COLO668 (cell line): ENCODE data around the gene PLB1.

Experiments used
- DNase-seq: peaks from one replicate; lab custom pipeline; 2025; ENCODE audit not compliant: unreplicated experiment; lab: John Stamatoyannopoulos, UW

Gene PLB1

GRCh38 chr2:28558158-28558820 is 62.4 kb downstream of the PLB1 start:
- no peak for DNase-seq

DNA sequence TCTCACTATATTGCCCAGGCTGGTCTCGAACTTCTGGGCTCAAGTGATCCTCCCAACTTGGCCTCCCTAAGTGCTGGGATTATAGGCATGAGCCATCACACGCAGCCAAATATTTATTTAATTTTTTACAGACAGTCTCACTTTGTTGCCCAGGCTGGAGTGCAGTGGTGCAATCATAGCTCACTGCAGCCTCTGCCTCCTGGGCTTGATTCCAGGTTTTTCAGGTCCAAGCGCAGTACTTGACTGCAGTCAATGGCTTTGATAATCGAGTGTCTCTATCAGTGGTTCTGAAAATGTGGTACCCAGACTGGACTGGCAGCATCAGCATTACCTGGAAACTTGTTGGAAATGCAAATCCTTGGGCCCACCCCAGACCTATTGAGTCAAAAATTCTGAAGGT is 63.1 kb downstream of the PLB1 start:
- DNase-seq = no peak

DNA sequence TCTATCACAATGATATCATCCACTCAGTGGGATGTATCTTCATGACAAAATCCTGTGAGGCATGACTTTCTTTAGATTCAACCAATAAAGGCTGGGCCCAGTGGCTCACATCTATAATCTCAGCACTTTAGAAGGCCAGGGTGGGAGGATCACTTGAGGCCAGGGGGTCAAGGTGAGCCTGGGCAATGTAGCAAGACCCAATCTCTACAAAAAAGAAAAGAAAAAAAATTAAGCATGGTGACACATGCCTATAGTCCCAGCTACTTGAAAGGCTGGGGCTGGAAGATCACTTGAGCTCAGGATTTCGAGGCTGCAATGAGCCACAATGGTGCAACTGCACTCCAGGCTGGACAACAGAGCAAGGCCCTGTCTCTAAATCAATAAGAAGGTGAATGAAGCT is 68.0 kb downstream of the PLB1 start:
- no peak for DNase-seq

GRCh38 chr2:28564346-28564745 is 68.5 kb downstream of the PLB1 start:
- no peak for DNase-seq

DNA sequence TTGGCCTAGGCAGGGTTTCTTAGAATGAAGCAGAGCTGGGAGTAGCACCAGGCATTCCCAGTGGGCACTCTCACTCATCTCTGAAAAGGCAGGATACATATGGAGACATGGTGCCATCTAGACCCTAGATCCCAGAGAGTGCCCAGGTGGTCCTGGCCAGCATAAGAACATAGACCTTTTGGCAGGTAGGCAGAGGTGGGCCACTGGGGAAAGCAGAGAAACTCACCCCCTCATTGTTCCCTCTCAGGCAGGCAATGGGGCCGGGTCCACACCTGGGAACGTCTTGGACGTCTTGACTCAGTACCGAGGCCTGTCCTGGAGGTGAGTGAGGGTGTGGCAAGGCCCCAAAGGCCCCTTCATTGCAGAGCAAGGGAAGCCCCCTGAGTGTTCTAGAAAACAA is 69.2 kb downstream of the PLB1 start:
- no peak for DNase-seq

- DNase-seq = peak; percentile 60
Measured at GRCh38 chr2:28565720-28566295, 69.9 kb downstream of the PLB1 start.

DNA sequence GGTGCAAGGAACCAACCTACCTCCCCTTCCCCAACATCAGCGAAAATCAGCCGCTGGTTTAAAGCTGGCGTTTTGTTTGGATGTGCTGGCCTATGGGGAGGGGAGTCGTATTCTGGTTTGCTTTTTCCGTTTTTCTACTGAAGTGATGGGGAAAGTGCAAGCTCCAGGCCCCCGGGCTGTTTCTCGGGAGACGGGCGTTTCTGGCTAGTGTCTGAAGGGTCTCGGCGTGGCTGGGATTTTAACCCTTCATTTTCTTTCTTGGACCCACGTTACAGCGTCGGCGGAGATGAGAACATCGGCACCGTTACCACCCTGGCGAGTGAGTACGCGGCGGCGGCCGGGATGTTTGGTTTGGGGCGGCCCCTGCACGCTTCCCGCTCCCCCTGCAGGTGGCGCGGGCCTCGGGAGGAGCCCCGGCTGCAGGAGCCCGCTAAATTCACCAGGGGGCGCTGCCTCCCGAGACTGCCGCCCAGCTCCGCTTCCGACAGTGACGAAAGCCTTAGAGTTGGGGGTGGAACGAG is 70.7 kb downstream of the PLB1 start:
- DNase-seq = peak; percentile 91

DNA sequence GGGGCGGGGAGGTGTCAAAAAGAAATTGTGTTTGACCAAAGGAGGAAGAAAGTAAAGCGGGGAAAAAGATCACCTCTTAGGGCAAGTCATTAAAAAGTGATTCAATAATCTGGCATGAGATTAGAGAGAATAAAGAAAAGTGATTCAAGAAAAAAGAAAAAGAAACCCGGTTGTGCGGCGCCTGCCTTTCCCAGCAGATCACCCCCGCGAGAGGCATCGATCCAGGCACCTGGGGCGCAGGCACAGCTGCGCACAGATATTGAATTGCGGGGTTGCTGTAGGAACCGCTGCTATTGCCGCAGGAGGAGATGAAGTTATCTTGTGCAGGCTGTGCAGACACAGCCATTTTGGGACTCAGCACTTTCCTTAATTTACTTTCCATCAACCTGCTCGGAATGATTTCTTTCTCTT is 71.2 kb downstream of the PLB1 start:
- DNase-seq = peak; percentile 43

DNA sequence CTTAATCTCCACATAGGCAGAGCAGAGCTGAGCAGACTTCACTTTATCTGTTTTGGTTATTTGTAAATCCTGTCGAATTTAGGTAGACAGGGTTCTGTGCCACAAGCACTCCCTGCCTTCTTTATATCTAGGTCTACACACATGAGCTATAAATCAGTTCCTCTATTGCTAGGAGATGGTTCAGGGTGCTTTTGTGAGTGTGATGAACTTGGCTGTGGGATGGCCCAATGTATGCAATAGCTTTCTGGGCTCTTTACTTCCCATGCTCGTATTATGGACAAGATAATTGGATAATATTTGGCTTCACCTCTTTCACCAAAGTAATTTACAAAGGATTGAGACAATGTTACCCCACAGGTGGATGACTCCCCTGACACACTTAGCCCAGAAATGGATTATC is 72.2 kb downstream of the PLB1 start:
- no peak for DNase-seq

GRCh38 chr2:28568533-28568932 is 72.7 kb downstream of the PLB1 start:
- DNase-seq = no peak

DNA sequence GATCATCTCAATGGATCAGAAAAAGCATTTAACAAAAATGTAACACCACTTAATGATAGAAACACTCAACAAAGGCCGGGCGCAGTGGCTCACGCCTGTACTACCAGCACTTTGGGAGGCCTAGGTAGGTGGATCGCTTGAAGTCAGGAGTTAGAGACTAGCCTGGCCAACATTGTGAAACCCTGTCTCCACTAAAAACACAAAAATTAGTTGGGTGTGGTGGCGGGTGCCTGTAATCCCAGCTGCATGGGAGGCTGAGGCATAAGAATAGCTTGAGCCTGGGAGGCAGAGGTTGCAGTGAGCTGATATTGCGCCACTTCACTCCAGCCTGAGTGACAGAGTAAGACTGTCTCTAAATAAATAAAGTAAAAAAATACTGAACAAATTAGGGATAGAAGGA is 74.6 kb downstream of the PLB1 start:
- no peak for DNase-seq

DNA sequence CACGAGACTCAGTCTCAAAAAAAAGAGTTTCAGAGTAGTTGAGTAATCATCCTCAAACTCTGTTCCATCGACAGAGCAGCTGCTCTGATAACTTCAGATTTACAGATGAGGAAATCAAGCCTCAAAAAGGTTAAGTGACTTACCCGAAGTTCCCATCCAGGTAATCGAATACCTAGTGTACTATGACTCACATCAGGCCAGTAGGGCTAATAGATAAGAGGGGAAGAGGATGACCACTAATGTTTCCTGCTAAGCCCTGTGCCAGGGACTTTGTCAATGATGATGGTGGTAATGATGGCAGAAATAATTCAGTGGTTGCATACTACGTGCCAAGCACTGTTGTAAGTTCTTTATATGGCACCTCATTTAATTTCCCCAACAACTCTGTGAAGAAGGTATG is 80.9 kb downstream of the PLB1 start:
- DNase-seq = no peak

DNA sequence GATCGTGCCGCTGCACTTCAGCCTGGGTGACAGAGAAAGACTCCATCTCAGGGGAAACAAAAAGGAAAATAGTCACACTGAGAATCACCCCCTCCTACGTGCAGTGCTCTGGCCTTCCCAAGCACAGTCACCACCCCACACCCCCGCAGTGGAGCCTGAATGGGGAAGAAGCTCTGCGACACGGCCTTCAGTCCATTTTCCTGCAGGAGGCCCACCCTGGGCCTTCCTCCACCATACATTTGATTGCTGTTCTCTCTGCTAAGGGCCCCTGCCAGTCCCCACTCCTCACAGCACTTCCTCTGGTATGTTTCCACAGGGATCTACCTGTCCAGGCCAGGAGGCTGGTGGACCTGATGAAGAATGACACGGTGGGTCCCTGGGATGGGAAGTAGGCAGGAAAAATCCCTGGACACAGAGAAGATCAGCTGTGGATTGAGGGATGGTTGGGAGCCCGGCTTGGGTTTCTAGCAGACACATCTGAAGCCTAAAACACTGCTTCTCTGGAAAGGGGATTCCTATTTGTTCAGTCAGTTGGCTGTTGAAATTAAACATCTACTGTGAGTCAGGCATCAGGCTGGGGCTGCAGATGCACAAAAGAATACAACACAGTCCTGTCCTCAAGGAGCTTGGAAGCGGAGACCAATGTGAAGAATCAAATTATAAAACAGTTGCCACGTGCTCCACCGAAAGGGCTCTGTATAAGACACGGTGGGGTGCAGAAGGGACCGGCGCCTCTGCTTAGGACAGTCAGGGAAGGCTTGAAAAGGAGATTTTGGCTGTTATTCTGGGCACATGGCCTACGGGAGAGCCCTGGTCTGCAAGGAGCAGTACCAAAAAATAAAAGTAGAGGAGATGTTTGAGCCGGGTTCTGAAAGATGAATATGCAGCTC is 82.2 kb downstream of the PLB1 start:
- no peak for DNase-seq

DNA sequence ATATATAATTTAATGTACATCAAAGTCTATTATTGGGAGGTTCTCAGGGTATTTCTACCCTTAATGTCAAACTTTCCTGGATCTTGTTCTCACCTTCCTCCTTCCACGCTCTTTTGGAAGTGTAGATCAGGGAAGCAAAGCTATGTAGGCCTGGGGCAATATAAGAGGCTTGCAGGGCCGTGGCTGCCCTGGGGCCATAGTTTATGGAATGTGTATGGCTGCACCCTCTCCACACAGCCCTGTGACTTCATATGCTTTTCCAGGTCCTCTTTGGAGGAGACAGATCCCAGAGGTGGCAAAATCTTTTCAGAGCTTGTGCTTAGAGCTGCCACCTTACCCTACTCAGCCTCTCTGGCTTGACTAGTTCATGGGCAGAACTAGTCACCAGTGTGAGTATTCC is 82.9 kb downstream of the PLB1 start:
- DNase-seq = no peak

DNA sequence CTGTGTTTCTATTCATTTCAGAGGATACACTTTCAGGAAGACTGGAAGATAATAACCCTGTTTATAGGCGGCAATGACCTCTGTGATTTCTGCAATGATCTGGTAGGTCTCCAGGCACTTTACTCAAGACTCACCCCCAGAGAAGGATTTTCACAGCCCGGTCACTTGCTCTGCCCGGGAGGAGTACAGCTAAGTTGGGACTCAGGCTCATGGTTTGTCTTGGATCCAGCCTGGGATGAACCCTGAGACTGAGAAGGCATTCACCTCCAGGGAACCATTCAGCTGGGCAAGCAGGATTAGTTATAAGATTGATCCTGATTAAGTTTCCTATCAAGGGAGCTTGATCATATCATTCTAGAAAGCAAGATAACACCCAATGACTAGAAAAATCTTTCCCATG is 83.7 kb downstream of the PLB1 start:
- no peak for DNase-seq

DNA sequence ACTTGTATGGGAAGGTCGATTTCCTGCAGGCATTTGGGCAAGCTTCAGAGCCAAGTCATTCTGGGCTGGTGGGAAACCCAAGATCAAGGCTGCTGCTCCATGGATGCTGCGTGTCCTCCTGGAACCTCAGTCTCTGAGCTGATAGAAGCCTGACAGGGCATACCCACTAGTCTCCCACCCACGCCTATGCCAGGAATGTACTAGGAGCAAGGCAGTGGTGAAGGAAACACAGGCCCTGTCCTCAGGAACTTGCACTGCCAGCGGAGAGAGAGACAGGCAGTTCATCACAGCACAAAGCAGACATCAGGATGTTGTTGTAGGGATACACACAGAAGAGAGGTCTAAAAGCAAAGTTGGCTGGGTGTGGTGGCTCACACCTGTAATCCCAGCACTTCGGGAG is 84.2 kb downstream of the PLB1 start:
- DNase-seq = no peak

DNA sequence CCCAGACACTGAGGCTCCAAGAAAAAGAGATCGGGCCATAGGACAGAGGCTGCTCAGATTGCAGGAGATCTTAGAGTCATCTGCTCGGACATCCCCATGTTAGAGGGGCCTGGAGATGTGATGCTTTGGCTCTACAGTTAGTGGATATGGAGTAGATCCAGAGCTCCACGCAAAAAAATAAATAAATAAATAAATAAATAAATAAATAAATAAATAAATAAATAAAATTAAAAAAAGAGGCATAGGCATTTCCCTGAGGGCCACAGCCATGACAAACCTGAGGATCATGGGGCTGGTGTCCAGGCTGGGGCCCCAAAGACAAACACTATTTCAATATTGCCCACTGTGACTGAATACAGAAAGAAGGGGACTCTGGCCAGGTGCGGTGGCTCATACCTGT is 85.5 kb downstream of the PLB1 start:
- DNase-seq = no peak

- no peak for DNase-seq
Measured at GRCh38 chr2:28582152-28582551, 86.3 kb downstream of the PLB1 start.

- DNase-seq = no peak
Measured at GRCh38 chr2:28582595-28582994, 86.7 kb downstream of the PLB1 start.

GRCh38 chr2:28583899-28584553 is 88.2 kb downstream of the PLB1 start:
- peak; percentile 57 for DNase-seq

DNA sequence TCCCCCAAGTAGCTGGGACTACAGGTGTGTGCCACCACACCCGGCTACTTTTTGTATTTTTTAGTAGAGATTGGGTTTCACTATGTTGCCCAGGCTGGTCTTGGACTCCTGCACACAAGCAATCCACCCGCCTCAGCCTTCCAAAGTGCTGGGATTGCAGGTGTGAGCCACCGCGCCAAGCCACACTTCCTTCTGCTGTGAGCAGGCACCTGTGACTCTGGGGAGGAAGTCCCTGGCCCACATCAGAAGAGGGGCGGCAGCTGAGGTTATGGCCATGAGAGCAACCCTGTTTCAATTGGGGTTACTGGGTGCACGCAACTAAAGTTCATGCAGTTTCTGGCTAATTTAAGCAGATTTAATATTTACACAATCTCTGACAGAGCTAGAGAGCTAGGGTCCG is 91.0 kb downstream of the PLB1 start:
- no peak for DNase-seq
